Right lobe of liver (tissue), 4 donors: Measurements from ENCODE around the gene TGFBI.

ENCODE experiments used
- CTCF ChIP-seq, 4 donors: fragments of 200-600 bp in 3 of 4; fragments of 450-650 bp in 1 of 4; IDR thresholded peaks; one replicate each; pipeline versions ENCODE4 v1.5.1 to v1.8.0; 2016 to 2022; ENCODE audit warnings: antibody characterized with exemption in 4 of 4, mild to moderate bottlenecking in 2 of 4
- POLR2A ChIP-seq: fragments of 450-650 bp; IDR thresholded peaks from one replicate; pipeline ENCODE4 v1.6.1; 2017; ENCODE audit warnings: antibody characterized with exemption, mild to moderate bottlenecking
- donor health status: DM: no; HTN: no; CAD: no.
- donor health status: DM: no; HTN: no; CAD: no.
- donor health status: DM: no; HTN: yes; CAD: no.

DNA sequence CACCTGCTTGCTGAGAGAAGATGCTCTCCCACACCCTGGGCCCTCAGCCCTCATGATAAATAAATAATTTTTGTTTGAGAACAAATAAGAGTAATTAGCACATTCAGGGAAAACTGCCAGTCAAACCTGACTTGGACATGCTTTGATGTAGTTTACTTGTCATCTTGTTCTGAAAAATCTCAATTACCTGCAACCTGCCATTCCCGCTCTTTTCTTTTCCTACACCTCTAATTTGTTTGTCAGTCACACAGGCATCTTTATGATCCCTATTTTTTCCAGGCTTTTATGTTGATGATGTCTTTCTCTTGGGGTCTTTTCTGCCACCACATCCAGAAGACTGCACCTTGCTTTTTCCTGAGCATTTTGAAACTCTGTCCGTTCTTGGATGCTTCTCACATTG is 28.6 kb upstream of the TGFBI start:
- TF ChIP-seq POLR2A, result no peak
- TF ChIP-seq CTCF (IDR thresholded peaks at IDR 0.05), result no peak
